Inflammatory macrophage treated with lipopolysaccharide for 4 hours (primary cell): ENCODE data around the gene MED10.
"Not testable (repeated sequence)": the region's sequence is repeated elsewhere in the genome, so short reads cannot be mapped to it uniquely, and the experiment has no call there.

Experiments used
- DNase-seq: peaks from one replicate; pipeline ENCODE4 v3.0.0-alpha.2; 2020

The MED10 gene

GRCh38 chr5:6372251-6373080 is 5.9 kb downstream of the MED10 start:
- DNase-seq, result no peak

GRCh38 chr5:6371079-6371810 is 7.1 kb downstream of the MED10 start:
- no peak for DNase-seq

- DNase-seq, result no peak
Observed at GRCh38 chr5:6370580-6370979, 7.8 kb downstream of the MED10 start.

GRCh38 chr5:6365977-6366590 is 12.3 kb downstream of the MED10 start:
- no peak for DNase-seq

- no peak for DNase-seq
Observed at GRCh38 chr5:6365142-6365976, 13.0 kb downstream of the MED10 start.

- not testable (repeated sequence) for DNase-seq
Observed at GRCh38 chr5:6363454-6364011, 14.8 kb downstream of the MED10 start.

- no peak for DNase-seq
Observed at GRCh38 chr5:6362846-6363245, 15.5 kb downstream of the MED10 start.

GRCh38 chr5:6361101-6361500 is 17.2 kb downstream of the MED10 start:
- DNase-seq, result no peak

- no peak for DNase-seq
Observed at GRCh38 chr5:6360323-6361072, 17.8 kb downstream of the MED10 start.

GRCh38 chr5:6359555-6360322 is 18.6 kb downstream of the MED10 start:
- no peak for DNase-seq

GRCh38 chr5:6358434-6358820 is 19.9 kb downstream of the MED10 start:
- DNase-seq, result no peak

GRCh38 chr5:6357817-6358433 is 20.4 kb downstream of the MED10 start:
- not testable (repeated sequence) for DNase-seq

- DNase-seq, result no peak
Observed at GRCh38 chr5:6356578-6357164, 21.7 kb downstream of the MED10 start.

GRCh38 chr5:6355294-6355693 is 23.1 kb downstream of the MED10 start:
- no peak for DNase-seq

GRCh38 chr5:6354848-6355247 is 23.5 kb downstream of the MED10 start:
- DNase-seq, result no peak

- no peak for DNase-seq
Observed at GRCh38 chr5:6353602-6354302, 24.6 kb downstream of the MED10 start.

GRCh38 chr5:6350277-6351090 is 27.9 kb downstream of the MED10 start:
- DNase-seq, result no peak

GRCh38 chr5:6349387-6349786 is 29.0 kb downstream of the MED10 start:
- DNase-seq, result no peak
